ENCODE data around the gene ABCF2.

- TF ChIP-seq, protein P1, sequence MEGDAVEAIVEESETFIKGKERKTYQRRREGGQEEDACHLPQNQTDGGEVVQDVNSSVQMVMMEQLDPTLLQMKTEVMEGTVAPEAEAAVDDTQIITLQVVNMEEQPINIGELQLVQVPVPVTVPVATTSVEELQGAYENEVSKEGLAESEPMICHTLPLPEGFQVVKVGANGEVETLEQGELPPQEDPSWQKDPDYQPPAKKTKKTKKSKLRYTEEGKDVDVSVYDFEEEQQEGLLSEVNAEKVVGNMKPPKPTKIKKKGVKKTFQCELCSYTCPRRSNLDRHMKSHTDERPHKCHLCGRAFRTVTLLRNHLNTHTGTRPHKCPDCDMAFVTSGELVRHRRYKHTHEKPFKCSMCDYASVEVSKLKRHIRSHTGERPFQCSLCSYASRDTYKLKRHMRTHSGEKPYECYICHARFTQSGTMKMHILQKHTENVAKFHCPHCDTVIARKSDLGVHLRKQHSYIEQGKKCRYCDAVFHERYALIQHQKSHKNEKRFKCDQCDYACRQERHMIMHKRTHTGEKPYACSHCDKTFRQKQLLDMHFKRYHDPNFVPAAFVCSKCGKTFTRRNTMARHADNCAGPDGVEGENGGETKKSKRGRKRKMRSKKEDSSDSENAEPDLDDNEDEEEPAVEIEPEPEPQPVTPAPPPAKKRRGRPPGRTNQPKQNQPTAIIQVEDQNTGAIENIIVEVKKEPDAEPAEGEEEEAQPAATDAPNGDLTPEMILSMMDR (IDR thresholded peaks at IDR 0.05): no peak
- TF ChIP-seq POLR2AphosphoS5 (IDR thresholded peaks at IDR 0.05): no peak
Observed at GRCh38 chr7:151195616-151196450, 31.2 kb downstream of the ABCF2 start.

Measured in gastroesophageal sphincter (tissue), 3 donors.